PFSK-1 (cell line): ENCODE data around the gene GPR82.

Experiments
- FOXP2 ChIP-seq: optimal IDR thresholded peaks from 2 replicates; pipeline ENCODE3; 2011; ENCODE audit warnings: borderline replicate concordance, control low read depth, inconsistent platforms; ENCODE audit not compliant: insufficient read depth; ENCODE audit errors: extremely low read length, extremely low read depth
- POLR2AphosphoS5 ChIP-seq: IDR thresholded peaks from 2 replicates; pipeline ENCODE4 v1.6.1; 2012; ENCODE audit warnings: low read depth, mild to moderate bottlenecking, control low read depth, low read length, moderate library complexity
- REST ChIP-seq, 2 experiments: IDR thresholded peaks; 2 replicates each; pipeline versions ENCODE4 v1.6.1 to v1.8.0; 2011 to 2012; ENCODE audit warnings: low read depth in 2 of 2, low read length in 2 of 2, control low read depth in 1 of 2, inconsistent platforms in 1 of 2, mild to moderate bottlenecking in 1 of 2, moderate library complexity in 1 of 2; ENCODE audit not compliant: insufficient read depth in 1 of 2
- SIN3A ChIP-seq: IDR thresholded peaks from 2 replicates; pipeline ENCODE4 v1.6.1; 2012; ENCODE audit warnings: mild to moderate bottlenecking, low read length, moderate library complexity, borderline replicate concordance; ENCODE audit not compliant: insufficient read depth
- TAF1 ChIP-seq: IDR thresholded peaks from 2 replicates; pipeline ENCODE4 v1.6.1; 2012; ENCODE audit warnings: low read length, control low read depth, borderline replicate concordance; ENCODE audit not compliant: insufficient read depth

GRCh38 chrX:41728125-41728524 lies 4.1 kb downstream of the GPR82 start:
- no peak for TF ChIP-seq POLR2AphosphoS5
- no peak for TF ChIP-seq SIN3A
- TF ChIP-seq REST (IDR thresholded peaks at IDR 0.05; ENCODE audit: insufficient read depth in 1 of 2, low read depth in 2 of 2, low read length in 2 of 2), result no peak
- no peak for TF ChIP-seq TAF1
- no peak for TF ChIP-seq FOXP2
